H9 (cell line): ENCODE measurements around the gene RASAL1. TPM values are rescaled to one million over a fixed set of nuclear protein-coding genes. Genes with fewer than 3 reads are reported as not detected.

Experiments used
- DNase-seq: peaks from one replicate; pipeline ENCODE4 v3.0.0-alpha.2; 2017
- H2AFZ ChIP-seq: one replicate; pipeline ENCODE4 v1.6.1; 2013; ENCODE audit warnings: mild to moderate bottlenecking, low read length, control low read depth, moderate library complexity
- H2AK5ac ChIP-seq: 2 replicates; pipeline ENCODE4 v1.6.1; 2013; ENCODE audit warnings: low read length, control low read depth, mixed read lengths; ENCODE audit not compliant: insufficient read length
- H2BK120ac ChIP-seq: one replicate; pipeline ENCODE4 v1.6.1; 2013; ENCODE audit warnings: low read depth, mild to moderate bottlenecking, low read length, control low read depth, inconsistent platforms; ENCODE audit not compliant: poor library complexity, severe bottlenecking
- H2BK12ac ChIP-seq: 2 replicates; pipeline ENCODE4 v1.6.1; 2013; ENCODE audit warnings: low read length, control low read depth, mixed read lengths, low read depth; ENCODE audit not compliant: insufficient read length
- H2BK15ac ChIP-seq: 2 replicates; pipeline ENCODE4 v1.6.1; 2013; ENCODE audit warnings: low read depth, low read length, control low read depth
- H2BK20ac ChIP-seq: one replicate; pipeline ENCODE4 v1.6.1; 2013; ENCODE audit warnings: low read depth, mild to moderate bottlenecking, low read length, control low read depth, inconsistent platforms; ENCODE audit not compliant: poor library complexity, severe bottlenecking
- H2BK5ac ChIP-seq: 2 replicates; pipeline ENCODE4 v1.6.1; 2013; ENCODE audit warnings: low read length, control low read depth, mixed read lengths; ENCODE audit not compliant: insufficient read length
- H3K14ac ChIP-seq: 2 replicates; pipeline ENCODE4 v1.6.1; 2013; ENCODE audit warnings: low read length, control low read depth; ENCODE audit not compliant: insufficient read depth
- H3K18ac ChIP-seq: 2 replicates; pipeline ENCODE4 v1.6.1; 2013; ENCODE audit warnings: low read depth, mild to moderate bottlenecking, mixed read lengths, low read length, control low read depth; ENCODE audit not compliant: insufficient read length
- H3K23ac ChIP-seq: 2 replicates; pipeline ENCODE4 v1.6.1; 2013; ENCODE audit warnings: low read length, control low read depth, mixed read lengths, low read depth; ENCODE audit not compliant: insufficient read length
- H3K23me2 ChIP-seq: 2 replicates; pipeline ENCODE4 v1.6.1; 2013; ENCODE audit warnings: low read depth, mild to moderate bottlenecking, mixed read lengths, low read length, control low read depth; ENCODE audit not compliant: insufficient read length, poor library complexity, severe bottlenecking
- H3K27ac ChIP-seq: 2 replicates; pipeline ENCODE4 v1.5.1; 2013; ENCODE audit warnings: low read length, control low read depth, mixed read lengths, low read depth; ENCODE audit not compliant: insufficient read length
- H3K27me3 ChIP-seq: 2 replicates; pipeline ENCODE4 v1.6.1; 2013; ENCODE audit warnings: low read length, control low read depth, inconsistent platforms; ENCODE audit not compliant: insufficient read depth
- H3K4ac ChIP-seq: 2 replicates; pipeline ENCODE4 v1.6.1; 2013; ENCODE audit warnings: low read depth, mild to moderate bottlenecking, control low read depth, inconsistent platforms, low read length, moderate library complexity
- H3K4me1 ChIP-seq: 2 replicates; pipeline ENCODE4 v1.6.1; 2013; ENCODE audit warnings: low read length, control low read depth, inconsistent platforms; ENCODE audit not compliant: insufficient read depth
- H3K4me2 ChIP-seq: 2 replicates; pipeline ENCODE4 v1.6.1; 2013; ENCODE audit warnings: low read length, control low read depth, mixed read lengths; ENCODE audit not compliant: insufficient read length, insufficient read depth
- H3K56ac ChIP-seq: 2 replicates; pipeline ENCODE4 v1.6.1; 2013; ENCODE audit warnings: low read depth, mild to moderate bottlenecking, mixed read lengths, low read length, control low read depth; ENCODE audit not compliant: insufficient read length
- H3K79me1 ChIP-seq: 2 replicates; pipeline ENCODE4 v1.6.1; 2013; ENCODE audit warnings: low read depth, mild to moderate bottlenecking, moderate library complexity, low read length, control low read depth, inconsistent platforms; ENCODE audit not compliant: insufficient read depth, poor library complexity, severe bottlenecking
- H3K79me2 ChIP-seq: 2 replicates; pipeline ENCODE4 v1.6.1; 2013; ENCODE audit warnings: low read length, control low read depth, inconsistent platforms; ENCODE audit not compliant: insufficient read depth
- H3K9ac ChIP-seq: 2 replicates; pipeline ENCODE4 v1.6.1; 2013; ENCODE audit warnings: low read length, control low read depth, mixed read lengths; ENCODE audit not compliant: insufficient read length; ENCODE audit errors: extremely low read depth
- H3K9me3 ChIP-seq: one replicate; pipeline ENCODE4 v1.6.1; 2013; ENCODE audit warnings: low read depth, low read length, inconsistent platforms; ENCODE audit not compliant: control insufficient read depth
- H3T11ph ChIP-seq: one replicate; pipeline ENCODE4 v1.6.1; 2013; ENCODE audit warnings: mild to moderate bottlenecking, low read length, control low read depth, inconsistent platforms
- H4K20me1 ChIP-seq: one replicate; pipeline ENCODE4 v1.6.1; 2013; ENCODE audit not compliant: control insufficient read depth, insufficient read length, insufficient read depth
- H4K5ac ChIP-seq: 2 replicates; pipeline ENCODE4 v1.6.1; 2013; ENCODE audit warnings: low read depth, mild to moderate bottlenecking, mixed read lengths, low read length, control low read depth; ENCODE audit not compliant: insufficient read length
- H4K8ac ChIP-seq: replicated peaks from 2 replicates; pipeline ENCODE4 v1.6.1; 2013; ENCODE audit warnings: low read length, control low read depth, mixed read lengths, low read depth; ENCODE audit not compliant: insufficient read length
- H4K91ac ChIP-seq: 2 replicates; pipeline ENCODE4 v1.6.1; 2013; ENCODE audit warnings: low read depth, mild to moderate bottlenecking, moderate library complexity, mixed read lengths, low read length, control low read depth; ENCODE audit not compliant: insufficient read length
- H3K27ac Mint-ChIP-seq, 3 experiments: 2 replicates in 2 of 3; 3 replicates in 1 of 3; pipeline ENCODE4 v1.8.0; 2020 to 2021; ENCODE audit warnings: mixed read lengths in 3 of 3, mild to moderate bottlenecking in 1 of 3, moderate library complexity in 1 of 3
- H3K27me3 Mint-ChIP-seq: 2 replicates; pipeline ENCODE4 v1.8.0; 2021; ENCODE audit warnings: low read depth, mild to moderate bottlenecking, moderate library complexity, mixed read lengths
- H3K36me3 Mint-ChIP-seq, 3 experiments: 2 replicates in 2 of 3; 3 replicates in 1 of 3; pipeline ENCODE4 v1.8.0; 2020 to 2021; ENCODE audit warnings: low read depth in 3 of 3, mixed read lengths in 3 of 3; ENCODE audit not compliant: insufficient read depth in 1 of 3
- H3K4me1 Mint-ChIP-seq, 2 experiments: 2 replicates each; pipeline ENCODE4 v1.8.0; 2020; ENCODE audit warnings: mixed read lengths in 2 of 2
- H3K4me3 Mint-ChIP-seq, 2 experiments: 2 replicates in 1 of 2; 3 replicates in 1 of 2; pipeline ENCODE4 v1.8.0; 2020 to 2021; ENCODE audit warnings: mild to moderate bottlenecking in 2 of 2, mixed read lengths in 2 of 2, moderate library complexity in 1 of 2
- H3K9me3 Mint-ChIP-seq, 2 experiments: 2 replicates in 1 of 2; 3 replicates in 1 of 2; pipeline ENCODE4 v1.8.0; 2020; ENCODE audit warnings: mild to moderate bottlenecking in 2 of 2, mixed read lengths in 2 of 2, moderate library complexity in 1 of 2
- WGBS: extraction: QIAGEN DNeasy Blood & Tissue Kit; methylation state at CpG from one replicate; pipeline ENCODE4 v1.1.7; 2013; ENCODE audit warnings: missing lambda C conversion rate, low lambda C conversion rate, mixed read lengths; ENCODE audit not compliant: insufficient read length; ENCODE audit errors: extremely low coverage; 5-methylcytosine and 5-hydroxymethylcytosine counted together
- total RNA-seq: library from RNA; stranded (reverse); gene quantifications from 2 replicates; pipeline ENCODE4 v1.2.1, GENCODE V29; 2021
- TF ChIP-seq, protein P1 (sequence below): fragments of 200-600 bp; sonication (generic); conservative IDR thresholded peaks from 3 replicates; pipeline ENCODE4 v1.8.0; 2021; ENCODE audit warnings: antibody characterized with exemption, mild to moderate bottlenecking

Gene RASAL1
- total RNA-seq, 1 experiment from 2014 or later, result 2.3 TPM

DNA sequence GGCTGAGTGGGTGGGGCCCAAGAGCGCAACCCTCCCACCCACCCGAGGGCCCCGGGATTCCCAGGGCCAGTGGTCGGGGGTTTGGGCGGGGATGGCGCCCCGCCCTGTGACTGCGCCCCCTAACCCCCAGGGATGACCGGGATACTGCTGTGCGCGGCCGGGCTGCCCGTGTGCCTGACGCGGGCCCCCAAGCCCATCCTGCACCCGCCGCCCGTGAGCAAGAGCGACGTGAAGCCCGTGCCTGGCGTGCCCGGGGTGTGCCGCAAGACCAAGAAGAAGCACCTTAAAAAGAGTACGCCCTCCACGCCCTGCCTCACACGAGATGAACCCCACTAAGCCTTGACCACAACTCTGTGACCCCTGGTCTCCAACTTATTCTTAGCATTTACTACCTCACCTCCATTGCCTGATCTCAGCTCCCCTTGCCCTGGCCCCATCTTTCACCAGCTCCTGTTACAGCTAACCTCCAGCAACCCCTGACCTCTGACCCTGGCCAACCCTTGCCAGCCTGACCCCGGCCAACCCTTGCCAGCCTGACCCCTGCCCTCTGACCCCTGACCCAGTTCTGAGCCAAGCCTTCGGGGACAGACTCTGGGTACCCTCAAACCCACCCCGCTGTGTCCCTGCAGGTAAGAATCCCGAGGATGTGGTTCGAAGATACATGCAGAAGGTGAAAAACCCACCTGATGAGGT, 42.0 kb downstream of the RASAL1 start:
- no peak overlapping the region for H4K5ac ChIP-seq
- no peak for DNase-seq
- no peak overlapping the region for H3K18ac ChIP-seq
- H2BK12ac ChIP-seq, result no peak overlapping the region
- H3K4ac ChIP-seq, result no peak overlapping the region
- H2AFZ ChIP-seq, result no peak overlapping the region
- H3K4me2 ChIP-seq, result peak overlapping the region; percentile 9
- Mint-ChIP-seq H3K27me3 (peaks cover 27% of the 10 kb centered on the region), H3K9me3 (no peaks in the 10 kb centered on the region; a peak in 1 of 5 replicates), H3K36me3 (no peaks in the 10 kb centered on the region; a peak in 1 of 7 replicates), H3K4me1 (peaks cover 18 to 24% of the 10 kb centered on the region in 2 experiments), H3K27ac (no peak overlapping the region; a peak in 1 of 7 replicates), H3K4me3 (peak overlapping the region; percentile 49 to 70; a peak in 4 of 5 replicates)
- H4K91ac ChIP-seq, result no peak overlapping the region
- no peak overlapping the region for H2BK15ac ChIP-seq
- no CpG with 5 or more reads among the region's 32 CpGs for WGBS
- H3T11ph ChIP-seq, result no peak overlapping the region
- no peak overlapping the region for H3K9ac ChIP-seq
- no peaks in the 10 kb centered on the region for H3K27me3 ChIP-seq
- H3K14ac ChIP-seq, result no peak overlapping the region
- no peak overlapping the region for H3K56ac ChIP-seq
- no peaks in the 10 kb centered on the region for H3K9me3 ChIP-seq
- no peak overlapping the region for H2BK20ac ChIP-seq
- H3K79me2 ChIP-seq, result no peaks in the 10 kb centered on the region
- H3K79me1 ChIP-seq, result no peaks in the 10 kb centered on the region
- H4K20me1 ChIP-seq, result no peaks in the 10 kb centered on the region
- no peak overlapping the region for H2BK120ac ChIP-seq
- no peaks in the 10 kb centered on the region for H3K23me2 ChIP-seq
- H4K8ac ChIP-seq, result no peak overlapping the region
- H3K23ac ChIP-seq, result no peak overlapping the region
- TF ChIP-seq, protein P1, sequence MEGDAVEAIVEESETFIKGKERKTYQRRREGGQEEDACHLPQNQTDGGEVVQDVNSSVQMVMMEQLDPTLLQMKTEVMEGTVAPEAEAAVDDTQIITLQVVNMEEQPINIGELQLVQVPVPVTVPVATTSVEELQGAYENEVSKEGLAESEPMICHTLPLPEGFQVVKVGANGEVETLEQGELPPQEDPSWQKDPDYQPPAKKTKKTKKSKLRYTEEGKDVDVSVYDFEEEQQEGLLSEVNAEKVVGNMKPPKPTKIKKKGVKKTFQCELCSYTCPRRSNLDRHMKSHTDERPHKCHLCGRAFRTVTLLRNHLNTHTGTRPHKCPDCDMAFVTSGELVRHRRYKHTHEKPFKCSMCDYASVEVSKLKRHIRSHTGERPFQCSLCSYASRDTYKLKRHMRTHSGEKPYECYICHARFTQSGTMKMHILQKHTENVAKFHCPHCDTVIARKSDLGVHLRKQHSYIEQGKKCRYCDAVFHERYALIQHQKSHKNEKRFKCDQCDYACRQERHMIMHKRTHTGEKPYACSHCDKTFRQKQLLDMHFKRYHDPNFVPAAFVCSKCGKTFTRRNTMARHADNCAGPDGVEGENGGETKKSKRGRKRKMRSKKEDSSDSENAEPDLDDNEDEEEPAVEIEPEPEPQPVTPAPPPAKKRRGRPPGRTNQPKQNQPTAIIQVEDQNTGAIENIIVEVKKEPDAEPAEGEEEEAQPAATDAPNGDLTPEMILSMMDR, result no peak
- H2AK5ac ChIP-seq, result no peak overlapping the region
- H3K4me1 ChIP-seq, result no peaks in the 10 kb centered on the region
- H3K27ac ChIP-seq, result no peak overlapping the region
- H2BK5ac ChIP-seq, result no peak overlapping the region
